Activated naive CD8-positive, alpha-beta T cell treated with anti-CD3 and anti-CD28 coated beads, Interleukin-2, amount 50 U/mL, for 24 hours (primary cell): ENCODE data around the gene VWA5B1.

Experiments
- ATAC-seq: fragments of 150-1000 bp; cut with Tn5 transposase; one replicate; pipeline ENCODE4 v1.10.0; 2021
- DNase-seq: peaks from one replicate; pipeline ENCODE4 v3.0.0; 2021
- H3K27ac Mint-ChIP-seq: one replicate; pipeline ENCODE4 v1.8.0; 2021; ENCODE audit warnings: mild to moderate bottlenecking, mixed read lengths
- H3K27me3 Mint-ChIP-seq: one replicate; pipeline ENCODE4 v1.8.0; 2021; ENCODE audit warnings: mixed read lengths
- H3K36me3 Mint-ChIP-seq: one replicate; pipeline ENCODE4 v1.8.0; 2021; ENCODE audit warnings: low read depth, mixed read lengths
- H3K4me1 Mint-ChIP-seq: one replicate; pipeline ENCODE4 v1.8.0; 2021; ENCODE audit warnings: mixed read lengths
- H3K4me3 Mint-ChIP-seq: one replicate; pipeline ENCODE4 v1.8.0; 2021; ENCODE audit warnings: mild to moderate bottlenecking, moderate library complexity, mixed read lengths
- H3K9me3 Mint-ChIP-seq: one replicate; pipeline ENCODE4 v1.8.0; 2021; ENCODE audit warnings: mixed read lengths

Gene VWA5B1

GRCh38 chr1:20402585-20403422 is 112.1 kb downstream of the VWA5B1 start:
- H3K9me3 Mint-ChIP-seq: no peaks in the 10 kb centered on the region
- H3K27ac Mint-ChIP-seq: no peak overlapping the region
- ATAC-seq: no peak
- peaks cover 59% of the 10 kb centered on the region for H3K27me3 Mint-ChIP-seq
- H3K4me3 Mint-ChIP-seq: no peak overlapping the region
- DNase-seq: no peak
- no peaks in the 10 kb centered on the region for H3K4me1 Mint-ChIP-seq
- H3K36me3 Mint-ChIP-seq: no peaks in the 10 kb centered on the region

GRCh38 chr1:20403423-20404145 is 112.9 kb downstream of the VWA5B1 start:
- H3K4me3 Mint-ChIP-seq: no peak overlapping the region
- H3K9me3 Mint-ChIP-seq: no peaks in the 10 kb centered on the region
- peaks cover 58% of the 10 kb centered on the region for H3K27me3 Mint-ChIP-seq
- H3K27ac Mint-ChIP-seq: no peak overlapping the region
- no peaks in the 10 kb centered on the region for H3K4me1 Mint-ChIP-seq
- ATAC-seq (no peak), DNase-seq (no peak)
- H3K36me3 Mint-ChIP-seq: no peaks in the 10 kb centered on the region

- H3K27ac Mint-ChIP-seq: no peak overlapping the region
- DNase-seq: no peak
- H3K4me3 Mint-ChIP-seq: no peak overlapping the region
- no peaks in the 10 kb centered on the region for H3K4me1 Mint-ChIP-seq
- ATAC-seq: no peak
- no peaks in the 10 kb centered on the region for H3K36me3 Mint-ChIP-seq
- H3K27me3 Mint-ChIP-seq: peaks cover 50% of the 10 kb centered on the region
- H3K9me3 Mint-ChIP-seq: no peaks in the 10 kb centered on the region
These were observed 113.8 kb downstream of the VWA5B1 start for GRCh38 chr1:20404466-20404865.
